Right cardiac atrium (tissue), 5 donors: ENCODE results near the gene CA4. TPM values are rescaled to one million over a fixed set of nuclear protein-coding genes. Genes with fewer than 3 reads are reported as not detected.
"Not testable (repeated sequence)": the region's sequence is repeated elsewhere in the genome, so short reads cannot be mapped to it uniquely, and the experiment has no call there.

Experiments used
- ATAC-seq, 2 donors: fragments of 200-7000 bp; cut with Tn5 transposase; one replicate each; pipeline versions ENCODE4 v1.8.0 to v1.9.1; 2020; ENCODE audit warnings: moderate library complexity in 2 of 2, mild to moderate bottlenecking in 1 of 2
- DNase-seq, 3 donors: peaks; one replicate each; pipeline ENCODE4 v3.0.0-alpha.2; 2020
- H3K27ac ChIP-seq: one replicate; pipeline ENCODE4 v1.5.1; 2013; ENCODE audit warnings: mild to moderate bottlenecking, low read length, control low read depth, moderate library complexity
- H3K27me3 ChIP-seq: one replicate; pipeline ENCODE4 v1.6.1; 2013; ENCODE audit not compliant: control insufficient read depth, insufficient read depth
- H3K4me1 ChIP-seq: one replicate; pipeline ENCODE4 v1.6.1; 2013; ENCODE audit warnings: low read length; ENCODE audit not compliant: control insufficient read depth, insufficient read depth
- H3K4me3 ChIP-seq: one replicate; pipeline ENCODE4 v1.5.1; 2013; ENCODE audit warnings: low read length, control low read depth
- H3K9me3 ChIP-seq: one replicate; pipeline ENCODE4 v1.6.1; 2013; ENCODE audit warnings: low read length; ENCODE audit not compliant: control insufficient read depth
- WGBS: extraction: QIAGEN DNeasy Blood & Tissue Kit; methylation state at CpG from one replicate; pipeline ENCODE4 v1.1.7; 2013; 5-methylcytosine and 5-hydroxymethylcytosine counted together
- intact Hi-C, 4 donors: fragments of 100-400 bp; cut with DNase I; formaldehyde crosslinking; loops; one replicate each; pipeline versions ENCODE4 v1.11.0 to v1.14.0; 2022 to 2023
- polyA plus RNA-seq: library from polyadenylated mRNA; stranded (reverse); fragments of 200-250 nt; gene quantifications from one replicate; pipeline ENCODE4 v1.2.3, GENCODE V29; 2013
- total RNA-seq, 4 donors: library from RNA; stranded (reverse); fragmentation: NEBNext Ultra II Directional; extraction: Animal tissue kit (Norgen Biotek cat#: 25700); gene quantifications; one replicate each; pipeline ENCODE4 v1.2.1, GENCODE V29; 2021
- donor health status: healthy with polysubstance abuse.
- donor health status: DM: no; HTN: yes; CAD: no.
- donor health status: DM: no; HTN: no; CAD: no.
- donor health status: DM: no; HTN: yes; CAD: no; lungs with severe emphysema.
- donor health status: DM: yes; HTN: yes; CAD: no.

CA4 gene
- total and polyA plus RNA-seq, 5 donors: 2.3 to 17.6 (median 6.0) TPM

GRCh38 chr17:60167065-60167741 is 17.4 kb downstream of the CA4 start:
- H3K27ac ChIP-seq: no peak overlapping the region
- H3K27me3 ChIP-seq: no peaks in the 10 kb centered on the region
- H3K4me1 ChIP-seq: peaks cover 9% of the 10 kb centered on the region
- DNase-seq (peak; percentile 39 to 74 (median 73)), ATAC-seq (peak in 1 of 2 donors; percentile 20)
- 61% methylated on average over 11 of the region's 11 CpGs for WGBS
- no peak overlapping the region for H3K4me3 ChIP-seq
- no peaks in the 10 kb centered on the region for H3K9me3 ChIP-seq
- intact Hi-C loops: no loop called here

GRCh38 chr17:60168654-60169053 is 18.9 kb downstream of the CA4 start:
- no peak for ATAC-seq
- H3K4me1 ChIP-seq: peaks cover 6% of the 10 kb centered on the region
- H3K27me3 ChIP-seq: no peaks in the 10 kb centered on the region
- intact Hi-C loops: no loop called here
- DNase-seq: no peak
- H3K9me3 ChIP-seq: no peaks in the 10 kb centered on the region
- no peak overlapping the region for H3K4me3 ChIP-seq
- WGBS: 71% methylated on average over 7 of the region's 7 CpGs
- H3K27ac ChIP-seq: no peak overlapping the region

GRCh38 chr17:60169921-60170817 is 20.4 kb downstream of the CA4 start:
- WGBS: 55% methylated on average over 10 of the region's 10 CpGs
- Histone ChIP-seq H3K27ac (no peak overlapping the region), H3K4me3 (no peak overlapping the region), H3K9me3 (no peaks in the 10 kb centered on the region), H3K4me1 (peaks cover 6% of the 10 kb centered on the region), H3K27me3 (no peaks in the 10 kb centered on the region)
- peak; percentile 32 to 50 for ATAC-seq
- intact Hi-C loops: no loop called here
- peak in 2 of 3 donors; percentile 62 to 78 for DNase-seq

GRCh38 chr17:60170835-60171752 is 21.3 kb downstream of the CA4 start:
- WGBS: 66% methylated on average over 8 of the region's 8 CpGs
- intact Hi-C loops: no loop called here
- peaks cover 6% of the 10 kb centered on the region for H3K4me1 ChIP-seq

GRCh38 chr17:60171753-60172079 is 21.9 kb downstream of the CA4 start:
- 93% methylated on average over 8 of the region's 8 CpGs for WGBS
- Histone ChIP-seq H3K4me1 (peaks cover 6% of the 10 kb centered on the region), H3K27me3 (no peaks in the 10 kb centered on the region), H3K4me3 (no peak overlapping the region), H3K27ac (no peak overlapping the region), H3K9me3 (no peaks in the 10 kb centered on the region)
- intact Hi-C loops: no loop called here
- DNase-seq: no peak
- ATAC-seq: no peak

More at GRCh38 chr17:60170835-60171752, 21.3 kb downstream of the CA4 start:
- H3K9me3 ChIP-seq: no peaks in the 10 kb centered on the region
- no peak overlapping the region for H3K4me3 ChIP-seq
- no peak for DNase-seq
- H3K27ac ChIP-seq: no peak overlapping the region
- no peaks in the 10 kb centered on the region for H3K27me3 ChIP-seq
- peak in 1 of 2 donors; percentile 17 for ATAC-seq

GRCh38 chr17:60173304-60173819 is 23.6 kb downstream of the CA4 start:
- peaks cover 4% of the 10 kb centered on the region for H3K4me1 ChIP-seq
- 40% methylated on average over 2 of the region's 2 CpGs for WGBS
- no peak overlapping the region for H3K4me3 ChIP-seq

GRCh38 chr17:60174035-60174434 is 24.3 kb downstream of the CA4 start:
- H3K9me3 ChIP-seq: no peaks in the 10 kb centered on the region
- intact Hi-C loops: no loop called here
- no peaks in the 10 kb centered on the region for H3K27me3 ChIP-seq
- ATAC-seq (no peak), DNase-seq (no peak)
- no peak overlapping the region for H3K4me3 ChIP-seq
- no peak overlapping the region for H3K27ac ChIP-seq
- WGBS: 72% methylated on average over 3 of the region's 3 CpGs
- peaks cover 4% of the 10 kb centered on the region for H3K4me1 ChIP-seq

More at GRCh38 chr17:60173304-60173819, 23.6 kb downstream of the CA4 start:
- Histone ChIP-seq H3K27me3 (no peaks in the 10 kb centered on the region), H3K9me3 (no peaks in the 10 kb centered on the region), H3K27ac (no peak overlapping the region)
- intact Hi-C loops: no loop called here
- ATAC-seq (peak in 1 of 2 donors; percentile 42), DNase-seq (no peak)

- H3K4me1 ChIP-seq, DNase-seq, H3K4me3 ChIP-seq, H3K27ac ChIP-seq, H3K9me3 ChIP-seq, intact Hi-C loops, H3K27me3 ChIP-seq: not testable (repeated sequence)
- peak in 1 of 2 donors; percentile 33 for ATAC-seq
- 83% methylated on average over 6 of the region's 6 CpGs for WGBS
Measured at GRCh38 chr17:60174767-60175166, 25.0 kb downstream of the CA4 start.

GRCh38 chr17:60176763-60177162 is 27.0 kb downstream of the CA4 start:
- ATAC-seq, H3K27me3 ChIP-seq, intact Hi-C loops, H3K4me3 ChIP-seq, H3K9me3 ChIP-seq, H3K27ac ChIP-seq, H3K4me1 ChIP-seq, DNase-seq: not testable (repeated sequence)
- WGBS: 91% methylated on average over 5 of the region's 5 CpGs

GRCh38 chr17:60178180-60178579 is 28.4 kb downstream of the CA4 start:
- WGBS: 84% methylated on average over 2 of the region's 2 CpGs
- H3K4me3 ChIP-seq, H3K9me3 ChIP-seq, DNase-seq, H3K27ac ChIP-seq, H3K4me1 ChIP-seq, ATAC-seq, intact Hi-C loops, H3K27me3 ChIP-seq: not testable (repeated sequence)
